ENCODE results near the gene RAC2.
A peak's percentile ranks its signal among the peaks of the same experiment; 100 is the strongest.

Gene RAC2

GRCh38 chr22:37275622-37276021 lies 31.6 kb upstream of the RAC2 start:
- no peak for DNase-seq (ENCODE audit: low read depth)

GRCh38 chr22:37275134-37275533 lies 31.1 kb upstream of the RAC2 start:
- no peak for DNase-seq (ENCODE audit: low read depth)

DNA sequence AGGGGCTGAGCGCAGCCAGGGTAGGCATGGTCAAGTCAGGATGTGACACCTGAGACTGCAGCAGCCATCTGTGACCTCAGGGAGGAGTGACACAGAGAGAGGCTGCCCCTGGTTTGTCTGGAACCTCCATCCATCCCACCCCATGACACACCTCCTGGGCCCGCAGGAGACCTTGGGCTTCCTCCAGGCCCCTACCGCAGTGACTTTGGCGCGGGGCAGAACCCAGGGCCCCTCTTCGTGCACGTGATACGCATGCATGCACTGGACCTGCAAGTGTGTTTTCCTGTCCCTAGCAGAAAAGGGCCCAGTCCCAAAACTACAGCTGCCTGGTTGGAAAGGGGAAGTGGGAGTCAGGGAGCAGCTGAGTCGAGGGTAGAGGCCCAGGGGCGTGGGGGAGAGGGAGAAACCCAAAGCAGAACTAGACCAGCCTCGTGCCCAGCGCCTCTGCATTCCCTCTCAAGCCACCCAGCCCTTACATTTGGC lies 30.4 kb upstream of the RAC2 start:
- no peak for DNase-seq (ENCODE audit: low read depth)

GRCh38 chr22:37273846-37274225 lies 29.8 kb upstream of the RAC2 start:
- no peak for DNase-seq (ENCODE audit: low read depth)

- peak; percentile 77 for DNase-seq (ENCODE audit: low read depth)
Observed at GRCh38 chr22:37273126-37273845, 29.2 kb upstream of the RAC2 start.

DNA sequence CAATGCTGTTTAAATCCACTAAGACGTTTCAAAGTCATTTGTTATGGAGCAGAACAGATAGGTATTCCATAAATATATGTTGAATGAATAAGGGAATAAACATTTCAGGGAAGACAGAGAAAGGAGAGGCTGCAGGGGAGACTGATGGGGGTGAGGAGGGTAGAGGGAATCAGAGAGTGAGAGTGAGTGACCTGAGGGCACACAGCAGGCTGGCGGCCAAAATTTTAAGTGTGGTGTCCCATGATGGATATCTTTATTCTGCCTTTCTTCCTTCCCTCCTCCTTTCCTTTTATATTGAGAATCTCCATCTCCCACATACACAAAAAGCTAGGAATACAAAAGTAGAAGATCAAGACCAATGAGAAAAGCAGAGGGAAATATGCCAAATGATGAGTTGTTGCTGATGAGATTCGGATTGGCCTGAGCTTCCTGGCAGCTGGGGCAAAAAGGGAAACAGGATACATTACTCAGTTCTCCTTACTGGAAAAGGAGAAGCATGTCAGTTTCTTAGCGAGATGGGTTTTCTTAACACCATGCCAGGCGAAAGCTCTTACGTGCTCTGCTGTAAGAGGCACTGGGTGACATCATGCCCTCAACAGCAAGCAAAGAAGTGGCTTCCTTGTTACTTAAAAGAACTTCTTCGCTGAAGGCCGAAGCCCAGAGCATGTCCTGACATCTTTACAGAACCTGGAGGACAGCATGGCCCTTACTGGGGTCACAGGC lies 27.0 kb upstream of the RAC2 start:
- DNase-seq (ENCODE audit: low read depth), result peak; percentile 63

DNA sequence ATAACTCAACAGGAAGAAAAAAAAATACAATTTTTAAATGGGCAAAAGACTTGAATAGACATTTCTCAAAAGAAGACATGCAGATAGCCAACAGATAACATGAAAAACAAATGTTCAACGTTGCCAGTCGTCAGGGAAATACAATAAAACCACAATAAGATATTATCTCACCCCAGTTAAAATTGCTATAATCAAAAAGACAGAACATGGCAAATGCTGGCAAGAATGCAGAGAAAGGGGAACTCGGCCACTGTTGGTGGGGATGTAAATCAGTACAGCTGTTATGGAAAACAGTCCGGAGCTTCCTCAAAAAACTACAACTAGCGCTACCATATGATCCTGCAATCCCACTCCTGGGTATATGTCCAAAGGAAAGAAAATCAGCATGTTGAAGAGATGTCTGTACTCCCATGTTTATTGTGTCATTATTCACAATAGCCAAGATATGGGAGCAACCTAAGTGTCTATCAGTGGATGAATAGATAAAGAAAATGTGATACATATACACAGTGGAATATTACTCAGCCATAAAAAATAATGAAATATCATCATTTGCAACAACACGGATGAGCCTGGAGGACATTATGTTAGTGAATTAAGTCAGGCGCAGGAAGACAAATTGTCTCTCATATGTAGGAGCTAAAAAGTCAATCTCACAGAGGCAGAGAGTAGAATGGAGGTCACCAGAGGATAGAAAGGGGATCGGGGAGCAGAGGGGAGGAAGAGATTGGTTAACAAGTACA lies 26.0 kb upstream of the RAC2 start:
- DNase-seq (ENCODE audit: low read depth), result no peak

GRCh38 chr22:37267661-37268413 lies 23.8 kb upstream of the RAC2 start:
- DNase-seq (ENCODE audit: low read depth), result no peak

- peak; percentile 60 for DNase-seq (ENCODE audit: low read depth)
Observed at GRCh38 chr22:37267135-37267587, 23.1 kb upstream of the RAC2 start.

DNA sequence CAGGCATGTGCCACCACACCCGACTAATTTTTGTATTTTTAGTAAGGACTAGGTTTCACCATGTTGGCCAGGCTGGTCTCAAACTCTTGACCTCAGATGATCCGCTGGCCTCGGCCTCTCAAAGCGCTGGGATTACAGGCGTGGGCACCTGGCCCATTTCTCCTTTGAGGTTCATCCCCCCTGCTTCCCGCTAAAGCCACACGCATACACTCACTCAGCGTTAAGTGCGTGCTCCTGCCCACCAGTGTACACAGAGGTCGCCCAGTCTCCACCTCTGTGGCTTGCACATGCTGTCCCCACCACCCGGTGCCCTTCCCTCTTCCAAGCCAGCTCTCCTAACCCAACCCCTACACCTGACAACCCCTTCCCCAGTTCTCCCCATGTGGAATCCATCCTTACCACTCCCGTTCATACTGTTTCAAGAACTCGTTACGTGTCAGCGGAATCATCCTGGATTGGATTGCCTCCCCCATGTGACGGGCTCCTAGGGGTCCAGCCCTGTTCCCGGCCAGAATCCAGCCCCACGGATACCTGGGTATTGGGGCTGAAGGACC lies 22.6 kb upstream of the RAC2 start:
- no peak for DNase-seq (ENCODE audit: low read depth)

- DNase-seq (ENCODE audit: low read depth), result no peak
Observed at GRCh38 chr22:37263966-37264887, 20.2 kb upstream of the RAC2 start.

DNA sequence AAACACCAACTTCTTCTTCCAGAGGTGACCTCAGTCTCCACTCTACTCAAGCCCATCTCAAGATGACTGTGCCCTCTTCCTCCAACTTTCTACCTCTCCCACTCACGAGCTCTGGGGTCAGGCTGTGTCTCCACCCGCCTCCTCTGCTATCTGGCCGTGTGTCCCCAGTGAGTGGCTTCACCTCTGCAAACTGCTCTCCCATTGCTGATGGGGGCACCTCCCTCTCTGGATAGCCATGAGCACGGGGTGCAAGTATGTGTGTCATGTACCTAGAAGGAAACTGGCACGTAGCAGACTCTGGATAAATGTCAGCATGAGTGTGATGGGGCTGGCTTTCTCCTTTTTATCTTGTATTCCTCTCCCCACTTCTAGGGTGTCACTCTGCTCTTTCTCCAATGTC lies 18.3 kb upstream of the RAC2 start:
- no peak for DNase-seq (ENCODE audit: low read depth)

GRCh38 chr22:37260901-37261336 lies 16.9 kb upstream of the RAC2 start:
- DNase-seq (ENCODE audit: low read depth), result peak; percentile 76

DNA sequence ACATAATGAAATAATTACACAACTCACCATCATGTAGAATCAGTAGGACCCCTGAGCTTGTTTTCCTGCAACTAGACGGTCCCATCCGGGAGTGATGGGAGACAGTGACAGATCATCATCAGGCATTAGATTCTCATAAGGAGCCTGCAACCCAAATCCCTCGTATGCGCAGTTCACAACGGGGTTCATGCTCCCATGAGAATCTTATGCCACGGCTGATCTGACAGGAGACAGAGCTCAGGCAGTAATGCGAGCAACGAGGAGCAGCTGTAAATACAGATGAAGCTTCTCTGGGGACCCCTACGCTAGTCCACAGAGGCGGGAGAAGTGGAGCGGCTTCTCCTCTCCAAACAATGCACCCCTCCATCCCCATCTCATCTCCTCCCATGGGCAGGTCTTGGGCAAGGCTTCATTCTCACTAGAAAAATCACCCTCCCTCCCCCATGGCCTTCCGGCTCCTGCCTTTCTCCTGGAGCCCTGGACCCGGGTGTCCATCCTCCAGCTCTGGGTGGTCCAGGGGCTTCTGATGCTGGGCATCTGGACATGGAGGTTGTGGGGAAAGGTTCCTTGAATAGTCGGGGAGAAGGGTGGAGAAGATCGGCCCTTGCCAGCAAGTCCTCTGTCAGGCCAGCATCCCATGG lies 16.2 kb upstream of the RAC2 start:
- no peak for DNase-seq (ENCODE audit: low read depth)

DNA sequence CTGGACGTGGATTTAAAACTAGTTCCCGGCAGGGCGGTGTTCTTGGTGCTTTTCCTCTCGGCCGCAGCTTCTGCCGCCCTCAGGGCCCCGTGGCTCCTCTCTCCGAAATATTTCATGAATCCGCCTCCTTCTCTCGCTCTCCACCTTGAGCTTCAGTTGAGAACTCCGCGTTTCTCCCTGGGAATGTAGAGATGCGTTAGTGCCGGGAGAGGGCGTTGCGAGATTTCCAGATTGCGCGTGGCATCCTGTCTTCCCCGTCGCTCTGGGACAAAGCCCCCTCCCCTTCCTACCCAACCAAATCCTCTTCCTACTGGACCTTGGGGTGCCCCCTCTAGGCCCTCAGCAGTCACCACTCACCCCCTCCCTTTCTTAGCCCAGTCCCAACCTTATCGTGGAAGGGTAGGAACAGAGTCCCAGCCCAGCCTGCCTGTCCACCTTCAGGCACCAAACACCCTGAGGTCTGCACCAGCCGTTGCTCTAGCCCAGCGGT lies 15.5 kb upstream of the RAC2 start:
- peak; percentile 75 for DNase-seq (ENCODE audit: low read depth)

DNA sequence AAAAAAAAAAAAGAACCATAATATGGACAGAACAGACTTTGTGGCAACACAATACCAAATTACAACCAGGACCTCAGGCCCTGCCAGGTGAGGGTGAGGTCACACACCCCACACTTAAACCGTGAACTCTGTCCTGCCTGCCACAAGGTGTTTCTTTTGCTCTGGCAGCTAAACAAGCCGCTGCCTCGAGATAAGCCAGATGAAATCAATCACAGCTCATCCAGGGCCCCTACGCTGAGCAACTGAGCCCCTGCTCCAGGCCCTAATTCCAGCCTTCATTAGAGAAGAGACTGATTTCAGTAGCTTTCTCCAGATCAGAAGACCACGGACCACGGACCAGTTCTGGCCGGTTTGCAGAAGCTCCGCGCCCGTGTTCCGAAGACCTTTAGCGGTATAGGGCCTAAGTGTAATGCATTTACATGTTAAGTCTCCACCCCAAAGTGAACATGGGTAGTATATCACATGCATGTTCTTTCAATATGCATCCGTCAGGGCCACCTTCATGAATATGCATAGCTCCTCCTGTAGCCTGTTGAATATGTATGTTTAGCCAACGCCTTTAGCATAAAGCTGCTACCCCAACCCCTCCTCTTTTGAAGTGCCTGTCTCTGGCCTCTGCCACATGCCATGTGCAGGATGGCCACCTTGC lies 14.8 kb upstream of the RAC2 start:
- DNase-seq (ENCODE audit: low read depth), result no peak

- DNase-seq (ENCODE audit: low read depth), result peak; percentile 37
Observed at GRCh38 chr22:37258005-37258752, 14.1 kb upstream of the RAC2 start.

DNA sequence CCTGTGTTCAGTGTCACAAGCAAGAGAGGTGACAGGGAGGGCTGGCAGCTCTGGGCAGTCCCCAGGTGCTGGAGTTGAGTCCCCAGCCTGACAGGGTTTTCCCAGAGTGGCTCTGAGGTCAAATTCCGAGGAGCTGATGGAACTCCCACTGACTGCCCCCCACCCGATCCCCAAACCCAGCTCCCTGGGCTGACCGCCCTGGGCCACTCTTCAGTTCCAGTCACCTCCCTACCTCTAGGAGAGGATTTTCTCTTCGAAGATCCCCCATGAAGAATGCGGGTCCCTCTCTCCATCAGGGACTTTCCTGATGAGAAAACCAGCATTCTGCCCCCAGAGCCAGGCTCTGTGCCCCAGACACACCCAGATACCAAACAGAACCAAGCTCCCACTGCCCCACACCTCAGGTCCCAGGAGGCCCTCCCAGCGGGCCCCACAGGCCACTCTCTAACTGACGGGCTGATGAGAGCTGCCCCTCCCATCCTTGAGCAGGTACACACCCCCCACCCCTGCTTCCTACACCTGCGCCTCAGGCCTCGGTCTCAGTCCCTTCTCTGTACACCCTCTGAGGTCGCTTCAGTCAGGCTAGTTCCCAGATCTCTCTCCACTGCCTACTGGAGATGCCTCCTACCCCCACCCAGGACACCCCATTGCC lies 12.1 kb upstream of the RAC2 start:
- DNase-seq (ENCODE audit: low read depth), result no peak
